ENCODE measurements around the gene FAM72A.
"Not testable (repeated sequence)": the region's sequence is repeated elsewhere in the genome, so short reads cannot be mapped to it uniquely, and the experiment has no call there.

FAM72A gene

GRCh38 chr1:206215600-206216392 lies 13.2 kb upstream of the FAM72A start:
- not testable (repeated sequence) for DNase-seq (ENCODE audit: low read depth in 3 of 3)

GRCh38 chr1:206210802-206211201 lies 8.2 kb upstream of the FAM72A start:
- not testable (repeated sequence) for DNase-seq (ENCODE audit: low read depth in 3 of 3)

- DNase-seq (ENCODE audit: low read depth in 3 of 3), result peak in 1 of 3 donors; percentile 3
Measured at GRCh38 chr1:206205569-206205968, 2.9 kb upstream of the FAM72A start.

- not testable (repeated sequence) for DNase-seq (ENCODE audit: low read depth in 3 of 3)
Measured at GRCh38 chr1:206204871-206205270, 2.2 kb upstream of the FAM72A start.

- DNase-seq (ENCODE audit: low read depth in 3 of 3), result not testable (repeated sequence)
Measured at GRCh38 chr1:206204159-206204511, 1.5 kb upstream of the FAM72A start.

GRCh38 chr1:206203364-206204158 lies 922 bp upstream of the FAM72A start, which contains the start of gene SRGAP2:
Gene SRGAP2, plus strand, starts transcription at chr1:206203541. Its CDS starts 2,430 bp downstream, at chr1:206205971.
- DNase-seq (ENCODE audit: low read depth in 3 of 3), result peak; percentile 21 to 45 (median 35)

- not testable (repeated sequence) for DNase-seq (ENCODE audit: low read depth in 3 of 3)
Measured at GRCh38 chr1:206196748-206197424, 5.8 kb downstream of the FAM72A start.

- DNase-seq (ENCODE audit: low read depth in 3 of 3), result not testable (repeated sequence)
Measured at GRCh38 chr1:206195182-206195581, 7.5 kb downstream of the FAM72A start.

GRCh38 chr1:206186826-206187225 lies 15.8 kb downstream of the FAM72A start:
- DNase-seq (ENCODE audit: low read depth in 3 of 3), result not testable (repeated sequence)

GRCh38 chr1:206185778-206186177 lies 16.9 kb downstream of the FAM72A start:
- DNase-seq (ENCODE audit: low read depth in 3 of 3), result not testable (repeated sequence)

GRCh38 chr1:206183788-206184187 lies 18.9 kb downstream of the FAM72A start:
- not testable (repeated sequence) for DNase-seq (ENCODE audit: low read depth in 3 of 3)

- DNase-seq (ENCODE audit: low read depth in 3 of 3), result not testable (repeated sequence)
Measured at GRCh38 chr1:206182368-206183317, 20.0 kb downstream of the FAM72A start.

- not testable (repeated sequence) for DNase-seq (ENCODE audit: low read depth in 3 of 3)
Measured at GRCh38 chr1:206179666-206180065, 23.0 kb downstream of the FAM72A start.

GRCh38 chr1:206178061-206178989 lies 24.3 kb downstream of the FAM72A start:
- DNase-seq (ENCODE audit: low read depth in 3 of 3), result not testable (repeated sequence)

GRCh38 chr1:206176114-206176502 lies 26.5 kb downstream of the FAM72A start:
- peak in 2 of 3 donors; percentile 1 to 17 for DNase-seq (ENCODE audit: low read depth in 3 of 3)

GRCh38 chr1:206175459-206176113 lies 27.1 kb downstream of the FAM72A start:
- not testable (repeated sequence) for DNase-seq (ENCODE audit: low read depth in 3 of 3)

GRCh38 chr1:206174182-206174868 lies 28.3 kb downstream of the FAM72A start:
- DNase-seq (ENCODE audit: low read depth in 3 of 3), result not testable (repeated sequence)

GRCh38 chr1:206173110-206173719 lies 29.4 kb downstream of the FAM72A start:
- DNase-seq (ENCODE audit: low read depth in 3 of 3), result not testable (repeated sequence)
